Measurements from ENCODE around the gene USP47.

Gene USP47

DNA sequence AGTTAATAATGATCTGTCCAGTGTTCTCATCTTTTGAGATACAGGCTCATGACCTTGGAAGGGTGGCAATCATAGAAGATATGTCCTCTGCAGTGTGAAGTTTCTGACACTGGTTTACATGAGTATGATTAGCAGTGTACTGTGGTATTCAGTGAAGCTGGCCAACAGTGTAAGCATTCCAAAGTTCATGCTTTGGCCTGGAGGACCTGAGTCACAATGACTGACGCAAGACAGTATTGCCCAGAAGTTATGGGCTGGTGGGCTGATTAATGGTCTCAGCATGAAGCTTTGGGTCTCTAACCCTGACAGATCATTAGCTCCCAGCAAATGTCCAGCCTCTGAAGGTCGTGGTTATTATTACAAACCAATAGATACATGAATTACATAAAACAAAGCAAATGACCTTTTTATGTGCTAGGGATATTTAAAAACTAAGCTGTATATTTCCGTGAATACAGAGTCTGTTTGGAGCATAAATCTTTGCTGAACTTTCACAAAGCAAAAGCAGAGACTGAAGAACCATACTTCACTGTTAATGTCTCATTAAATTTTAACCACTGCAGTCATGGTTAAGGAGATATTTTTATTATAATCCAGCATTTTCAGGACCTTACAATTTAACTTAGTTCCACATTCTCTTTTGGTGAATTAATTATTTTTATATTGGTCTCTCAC, 28.3 kb upstream of the USP47 start:
- TF ChIP-seq, protein P1, sequence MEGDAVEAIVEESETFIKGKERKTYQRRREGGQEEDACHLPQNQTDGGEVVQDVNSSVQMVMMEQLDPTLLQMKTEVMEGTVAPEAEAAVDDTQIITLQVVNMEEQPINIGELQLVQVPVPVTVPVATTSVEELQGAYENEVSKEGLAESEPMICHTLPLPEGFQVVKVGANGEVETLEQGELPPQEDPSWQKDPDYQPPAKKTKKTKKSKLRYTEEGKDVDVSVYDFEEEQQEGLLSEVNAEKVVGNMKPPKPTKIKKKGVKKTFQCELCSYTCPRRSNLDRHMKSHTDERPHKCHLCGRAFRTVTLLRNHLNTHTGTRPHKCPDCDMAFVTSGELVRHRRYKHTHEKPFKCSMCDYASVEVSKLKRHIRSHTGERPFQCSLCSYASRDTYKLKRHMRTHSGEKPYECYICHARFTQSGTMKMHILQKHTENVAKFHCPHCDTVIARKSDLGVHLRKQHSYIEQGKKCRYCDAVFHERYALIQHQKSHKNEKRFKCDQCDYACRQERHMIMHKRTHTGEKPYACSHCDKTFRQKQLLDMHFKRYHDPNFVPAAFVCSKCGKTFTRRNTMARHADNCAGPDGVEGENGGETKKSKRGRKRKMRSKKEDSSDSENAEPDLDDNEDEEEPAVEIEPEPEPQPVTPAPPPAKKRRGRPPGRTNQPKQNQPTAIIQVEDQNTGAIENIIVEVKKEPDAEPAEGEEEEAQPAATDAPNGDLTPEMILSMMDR (IDR thresholded peaks at IDR 0.05; ENCODE audit: low read depth, low read length) = no peak
- Histone ChIP-seq H3K36me3 (no peaks in the 10 kb centered on the region), H3K27me3 (ENCODE audit: insufficient read depth, low read depth, severe bottlenecking) (no peaks in the 10 kb centered on the region), H3K4me3 (ENCODE audit: low read depth, low read length) (no peak overlapping the region), H3K27ac (no peak overlapping the region), H3K9me3 (ENCODE audit: severe bottlenecking) (no peaks in the 10 kb centered on the region)
- no peak for DNase-seq

DNA sequence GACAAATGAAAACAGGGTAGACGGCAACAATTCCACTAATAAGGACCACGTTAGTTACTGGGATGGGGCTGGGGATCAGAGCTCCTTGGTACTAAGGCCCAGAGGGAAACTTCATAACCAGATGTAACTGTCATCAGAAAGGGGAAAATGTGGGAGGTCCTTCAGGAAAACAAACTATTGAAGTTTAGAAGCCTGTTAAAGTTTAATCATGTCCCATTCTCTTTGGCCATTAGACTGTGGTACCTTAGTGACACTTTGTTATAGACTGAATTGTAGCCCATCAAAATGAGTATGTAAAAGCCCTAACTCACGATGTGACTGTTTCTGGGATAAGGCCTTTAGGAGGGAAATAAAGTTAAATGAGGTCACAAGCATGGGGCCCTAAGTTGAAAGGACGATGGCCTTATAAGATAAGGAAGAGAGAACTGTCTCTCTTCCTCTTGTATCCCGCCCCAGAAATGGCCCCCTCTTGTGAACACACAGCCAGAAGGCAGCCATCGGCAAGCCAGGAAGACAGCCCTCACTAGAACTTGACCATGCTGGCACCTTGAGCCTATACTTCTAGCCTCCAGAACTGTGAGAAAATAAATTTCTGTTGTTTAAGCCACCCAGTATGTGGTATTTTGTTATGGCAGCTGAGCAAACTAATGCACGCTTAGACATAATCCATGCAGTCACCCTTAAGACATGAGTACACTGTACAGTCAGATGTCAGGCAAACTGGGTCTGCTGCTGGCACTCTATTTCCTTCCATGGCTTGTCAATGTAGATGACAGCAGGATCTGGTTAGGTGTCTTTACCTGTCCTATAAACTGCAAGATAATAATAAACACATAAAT, 26.9 kb upstream of the USP47 start:
- no peak overlapping the region for H3K4me3 ChIP-seq (ENCODE audit: low read depth, low read length)
- no peaks in the 10 kb centered on the region for H3K27me3 ChIP-seq (ENCODE audit: insufficient read depth, low read depth, severe bottlenecking)
- H3K9me3 ChIP-seq (ENCODE audit: severe bottlenecking) = no peaks in the 10 kb centered on the region
- TF ChIP-seq, protein P1 (IDR thresholded peaks at IDR 0.05; ENCODE audit: low read depth, low read length) = no peak
- DNase-seq = no peak
- no peak overlapping the region for H3K27ac ChIP-seq
- H3K36me3 ChIP-seq = no peaks in the 10 kb centered on the region

GRCh38 chr11:11816511-11817314, 25.1 kb upstream of the USP47 start:
- H3K27me3 ChIP-seq (ENCODE audit: insufficient read depth, low read depth, severe bottlenecking) = no peaks in the 10 kb centered on the region
- no peak overlapping the region for H3K27ac ChIP-seq
- H3K9me3 ChIP-seq (ENCODE audit: severe bottlenecking) = no peaks in the 10 kb centered on the region
- no peak overlapping the region for H3K4me3 ChIP-seq (ENCODE audit: low read depth, low read length)
- no peak for DNase-seq
- TF ChIP-seq, protein P1 (IDR thresholded peaks at IDR 0.05; ENCODE audit: low read depth, low read length) = no peak
- no peaks in the 10 kb centered on the region for H3K36me3 ChIP-seq

GRCh38 chr11:11817957-11818356, 23.8 kb upstream of the USP47 start:
- no peak overlapping the region for H3K4me3 ChIP-seq (ENCODE audit: low read depth, low read length)
- no peak for DNase-seq
- no peaks in the 10 kb centered on the region for H3K9me3 ChIP-seq (ENCODE audit: severe bottlenecking)
- H3K27ac ChIP-seq = no peak overlapping the region
- H3K27me3 ChIP-seq (ENCODE audit: insufficient read depth, low read depth, severe bottlenecking) = no peaks in the 10 kb centered on the region
- TF ChIP-seq, protein P1 (IDR thresholded peaks at IDR 0.05; ENCODE audit: low read depth, low read length) = no peak
- no peaks in the 10 kb centered on the region for H3K36me3 ChIP-seq

DNA sequence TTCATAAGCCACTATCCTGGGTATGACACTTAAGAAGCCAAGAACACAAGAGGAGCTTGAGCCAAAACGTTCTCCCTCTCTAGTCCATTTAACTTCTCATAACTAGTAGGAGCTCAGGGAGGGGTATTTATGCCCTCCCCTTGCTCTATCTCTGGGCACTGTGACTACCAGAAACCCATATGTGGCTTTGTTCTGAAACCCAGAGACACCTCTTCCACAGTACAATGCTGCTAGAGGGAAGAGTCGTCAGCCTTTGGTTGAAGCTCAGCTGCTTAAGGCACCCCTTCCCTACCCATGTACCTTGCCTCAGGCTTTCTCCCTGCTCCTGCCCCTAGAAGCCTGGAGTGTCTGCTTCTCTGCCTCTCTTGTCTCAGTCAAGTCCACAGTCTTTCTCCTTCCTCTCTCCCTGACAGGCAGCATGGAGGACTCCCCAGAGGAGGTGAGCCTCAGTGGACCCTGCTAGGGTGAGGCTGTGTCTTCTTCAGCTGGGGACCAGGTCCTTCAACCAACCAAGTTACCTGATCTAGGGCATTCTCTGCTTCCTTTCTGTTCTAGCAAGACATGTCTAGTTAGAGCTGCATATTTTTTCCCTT, 23.1 kb upstream of the USP47 start:
- Histone ChIP-seq H3K27me3 (ENCODE audit: insufficient read depth, low read depth, severe bottlenecking) (no peaks in the 10 kb centered on the region), H3K27ac (no peak overlapping the region), H3K4me3 (ENCODE audit: low read depth, low read length) (no peak overlapping the region), H3K36me3 (no peaks in the 10 kb centered on the region), H3K9me3 (ENCODE audit: severe bottlenecking) (no peaks in the 10 kb centered on the region)
- no peak for DNase-seq
- TF ChIP-seq, protein P1 (IDR thresholded peaks at IDR 0.05; ENCODE audit: low read depth, low read length) = no peak

All from WERI-Rb-1 (cell line).